GM11168 (cell line): ENCODE measurements around the gene RGL4.

Source experiments
- in situ Hi-C: fragments of 300-500 bp; cut with MboI; formaldehyde crosslinking; loops from one replicate; pipeline ENCODE4 v1.12.0; 2022; ENCODE audit warnings: low sequenced_read_pairs; ENCODE audit not compliant: unreplicated experiment

The RGL4 gene

DNA sequence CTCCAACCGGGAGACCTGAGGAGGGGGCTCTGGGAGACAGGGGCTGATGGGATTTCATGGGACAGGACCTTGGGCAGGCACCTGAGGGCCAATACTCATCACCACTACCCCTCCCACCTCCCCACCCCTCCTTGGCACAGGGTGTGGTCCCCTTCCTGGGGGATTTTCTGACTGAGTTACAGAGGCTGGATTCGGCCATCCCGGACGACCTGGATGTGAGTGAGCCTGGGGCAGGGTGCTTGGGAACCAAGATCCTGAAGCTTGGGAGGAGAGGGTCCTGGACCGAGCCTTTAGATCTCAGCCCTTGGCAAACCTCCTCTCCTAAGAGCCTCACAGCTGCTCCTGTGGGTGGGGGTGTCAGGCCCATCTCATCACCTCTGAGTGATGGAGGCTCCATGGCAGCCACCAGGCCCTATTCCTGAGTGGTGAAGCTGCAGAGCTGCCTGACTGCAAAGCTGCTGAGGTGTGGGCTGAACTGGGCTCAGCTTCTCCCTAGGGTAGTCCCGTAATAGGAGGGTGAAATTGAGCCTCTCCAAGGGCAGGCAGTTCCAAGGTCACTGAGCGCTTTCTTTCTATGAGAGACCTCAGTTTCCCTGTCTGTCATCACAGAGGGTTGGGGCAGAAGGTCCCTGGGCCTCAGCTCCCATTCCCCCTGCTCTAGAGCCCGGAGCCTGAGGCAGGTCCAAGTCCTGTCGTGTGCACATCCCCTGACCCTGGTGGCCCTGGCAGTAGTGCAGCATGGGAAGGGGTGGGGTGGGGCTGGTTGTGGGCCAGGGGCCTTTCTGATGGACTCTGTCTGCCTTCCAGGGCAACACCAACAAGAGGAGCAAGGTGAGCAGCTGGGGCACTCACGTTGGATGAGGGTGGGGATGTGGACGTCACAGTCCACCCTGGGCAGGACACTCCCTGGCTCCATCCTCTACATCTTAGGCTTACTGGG lies 6.5 kb downstream of the RGL4 start:
- in situ Hi-C loops = no loop called here

GRCh38 chr22:23698094-23698493 lies 7.3 kb downstream of the RGL4 start:
- in situ Hi-C loops = no loop called here

GRCh38 chr22:23698673-23699235 lies 7.9 kb downstream of the RGL4 start:
- in situ Hi-C loops = no loop called here

DNA sequence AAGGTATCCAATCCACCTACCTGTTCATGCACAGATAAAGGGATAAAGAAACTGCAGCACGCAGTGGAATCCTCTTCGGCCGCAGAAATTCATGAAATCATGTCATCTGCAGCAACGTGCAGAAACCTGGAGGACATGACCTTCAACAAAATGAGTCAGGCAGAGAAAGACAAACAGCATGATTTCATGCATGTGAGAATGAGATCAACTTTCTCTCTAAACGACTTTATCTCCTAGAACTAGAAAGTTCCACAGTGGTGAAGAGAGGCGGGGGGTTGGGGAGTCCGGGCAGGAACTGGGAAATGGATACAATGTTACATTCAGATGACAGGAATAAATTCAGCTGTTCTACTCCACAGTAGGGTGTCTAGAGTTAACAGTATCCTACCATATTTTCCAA lies 9.9 kb downstream of the RGL4 start:
- in situ Hi-C loops = no loop called here

DNA sequence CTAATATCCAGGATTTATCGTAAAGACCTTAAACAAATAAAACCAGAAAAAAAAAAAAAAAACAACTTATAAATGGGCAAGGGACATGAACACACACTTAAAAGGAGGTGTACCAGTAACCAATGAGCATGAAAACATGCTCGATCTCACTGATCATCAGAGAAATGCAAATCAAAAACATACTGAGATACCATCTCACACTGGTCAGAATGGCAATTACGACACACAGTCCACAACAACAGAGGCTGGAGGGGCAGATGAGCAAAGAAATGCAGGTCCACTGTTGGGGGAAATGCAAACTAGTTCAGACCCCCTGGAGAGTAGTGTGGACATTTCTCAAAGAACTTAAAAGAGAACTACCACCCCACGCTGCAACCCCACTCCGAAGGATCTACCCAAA lies 13.2 kb downstream of the RGL4 start:
- in situ Hi-C loops = no loop called here

- in situ Hi-C loops = no loop called here
Observed at GRCh38 chr22:23704829-23705228, 14.0 kb downstream of the RGL4 start.

- in situ Hi-C loops = no loop called here
Observed at GRCh38 chr22:23705358-23705757, 14.5 kb downstream of the RGL4 start.

- in situ Hi-C loops = no loop called here
Observed at GRCh38 chr22:23708270-23708669, 17.5 kb downstream of the RGL4 start.

- in situ Hi-C loops = no loop called here
Observed at GRCh38 chr22:23709107-23709506, 18.3 kb downstream of the RGL4 start.

- in situ Hi-C loops = no loop called here
Observed at GRCh38 chr22:23712256-23712655, 21.4 kb downstream of the RGL4 start.

- in situ Hi-C loops = no loop called here
Observed at GRCh38 chr22:23713696-23714595, 23.1 kb downstream of the RGL4 start.

DNA sequence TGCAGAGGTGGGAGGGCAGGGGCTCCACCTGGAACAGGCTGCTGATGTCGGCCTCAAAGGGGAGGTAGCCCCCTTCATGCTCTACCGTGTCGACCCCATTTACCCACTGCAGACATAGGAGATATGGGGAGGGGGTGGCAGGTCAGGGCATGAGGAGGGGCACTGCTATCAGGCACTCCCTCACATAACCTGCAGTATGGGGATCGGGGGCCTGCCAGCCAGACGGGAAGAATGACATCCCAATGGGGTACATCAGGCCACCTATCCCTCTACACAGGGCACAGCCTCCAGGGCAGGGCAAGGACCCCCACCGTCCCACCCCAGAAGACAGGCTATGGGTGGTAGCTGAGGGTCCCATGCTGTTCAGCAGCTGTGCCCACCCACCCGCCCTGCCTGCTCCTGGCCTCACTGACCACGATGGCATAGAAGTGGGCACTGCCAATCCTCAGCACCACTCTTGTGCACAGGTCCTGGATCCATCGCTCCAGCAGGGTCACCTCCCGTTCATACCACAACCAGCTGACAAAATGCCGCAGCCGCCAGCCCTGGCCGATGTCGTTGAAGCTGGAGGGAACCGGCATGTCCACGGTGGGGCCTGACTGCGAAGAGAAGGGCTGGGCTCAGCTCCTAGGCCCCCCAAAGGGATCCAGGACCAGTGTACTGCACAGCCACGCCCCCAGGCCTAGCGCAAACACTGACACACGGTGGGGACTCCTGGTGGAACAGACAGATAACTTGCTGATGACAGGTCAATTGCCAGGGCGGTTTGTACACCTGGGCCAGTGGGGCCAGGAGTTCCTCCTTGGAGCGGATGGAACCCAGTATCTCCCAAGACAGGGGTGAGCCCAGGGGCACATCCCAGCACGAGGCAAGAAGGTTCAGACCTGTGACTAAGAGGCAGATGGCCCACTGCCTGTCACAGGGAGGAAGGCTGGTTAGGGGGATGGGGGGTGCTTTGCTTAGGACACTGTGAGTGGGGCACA lies 24.1 kb downstream of the RGL4 start:
- in situ Hi-C loops = no loop called here

- in situ Hi-C loops = no loop called here
Observed at GRCh38 chr22:23715806-23716375, 25.1 kb downstream of the RGL4 start.

DNA sequence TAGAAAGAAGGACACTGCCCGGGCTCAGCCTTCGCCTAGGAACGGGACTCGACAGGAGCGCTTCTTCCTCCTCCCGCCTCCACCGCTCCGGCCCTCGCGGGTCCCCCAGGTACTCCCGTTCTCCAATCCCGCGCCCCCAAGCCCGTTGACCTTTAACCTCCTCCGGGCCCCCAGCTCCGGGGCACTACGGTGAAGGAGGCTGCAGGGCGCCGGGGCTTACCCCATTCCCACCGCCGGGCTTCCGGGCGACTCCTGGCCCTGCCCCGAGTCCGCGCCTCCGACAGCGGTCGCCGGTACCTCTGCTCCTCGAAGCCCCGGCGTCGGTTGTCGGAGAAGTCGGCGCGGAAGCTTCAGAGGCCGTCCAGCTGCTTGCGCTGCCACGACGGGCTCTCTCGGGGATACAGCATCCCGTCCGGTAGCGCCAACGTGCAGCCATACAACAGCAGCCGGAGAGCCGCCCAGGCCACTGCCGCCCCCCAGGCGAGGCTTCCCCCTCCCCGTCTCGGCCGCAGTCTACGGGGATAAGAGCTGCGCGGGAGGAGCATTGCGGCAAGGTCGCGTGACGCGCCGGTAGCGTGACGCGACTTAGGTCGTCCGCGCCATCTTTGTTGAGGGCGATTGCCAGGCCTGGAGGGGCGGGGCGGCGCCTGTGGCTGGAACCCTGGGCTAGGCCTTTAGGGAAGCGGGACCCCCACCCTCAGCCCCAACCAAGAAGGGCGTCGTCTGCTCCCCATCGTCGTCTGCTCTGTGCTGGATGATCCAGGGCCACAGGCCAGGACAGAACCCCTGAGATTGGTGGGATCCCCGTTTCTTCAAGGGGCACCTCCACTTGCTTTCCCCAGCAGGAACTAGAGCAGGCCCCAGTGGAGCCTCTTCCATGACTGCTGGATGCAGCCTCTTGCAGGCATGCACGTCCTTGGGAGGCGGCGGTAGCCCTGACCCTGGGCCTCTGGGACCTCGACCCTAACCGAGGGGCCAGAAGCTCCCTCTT lies 26.3 kb downstream of the RGL4 start:
- in situ Hi-C loops = no loop called here

DNA sequence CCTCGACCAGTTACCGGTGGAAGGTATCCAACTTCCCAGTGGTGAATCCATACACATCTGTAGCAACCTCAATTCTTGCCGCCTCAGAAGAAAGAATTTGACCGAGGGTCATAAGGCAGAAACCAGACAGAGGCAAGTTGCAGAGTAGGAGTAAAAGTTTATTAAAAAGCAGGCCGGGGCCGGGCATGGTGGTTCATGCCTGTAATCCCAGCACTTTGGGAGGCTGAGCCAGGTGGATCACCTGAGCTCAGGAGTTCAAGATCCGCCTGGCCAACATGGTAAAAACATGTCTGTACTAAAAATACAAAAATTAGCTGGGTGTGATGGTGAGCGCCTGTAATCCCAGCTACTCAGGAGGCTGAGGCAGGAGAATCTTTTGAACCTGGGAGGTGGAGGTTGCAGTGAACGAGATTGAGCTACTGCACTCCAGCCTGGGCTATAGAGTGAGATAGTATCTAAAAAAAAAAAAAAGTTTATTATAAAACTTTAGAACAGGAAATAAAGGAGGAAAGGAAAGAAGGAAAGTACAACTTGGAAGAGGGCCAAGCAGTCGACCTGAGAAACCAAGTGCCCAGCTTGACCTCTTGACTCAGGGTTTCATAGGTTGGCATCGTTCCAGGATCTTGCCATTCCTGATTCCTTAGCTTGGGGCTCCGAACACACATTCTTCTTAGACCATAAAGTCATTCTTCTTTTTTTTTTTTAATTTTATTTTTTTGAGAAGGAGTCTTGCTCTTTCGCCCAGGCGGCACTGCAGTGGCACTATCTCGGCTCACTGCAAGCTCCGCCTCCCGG lies 27.8 kb downstream of the RGL4 start:
- in situ Hi-C loops = no loop called here

DNA sequence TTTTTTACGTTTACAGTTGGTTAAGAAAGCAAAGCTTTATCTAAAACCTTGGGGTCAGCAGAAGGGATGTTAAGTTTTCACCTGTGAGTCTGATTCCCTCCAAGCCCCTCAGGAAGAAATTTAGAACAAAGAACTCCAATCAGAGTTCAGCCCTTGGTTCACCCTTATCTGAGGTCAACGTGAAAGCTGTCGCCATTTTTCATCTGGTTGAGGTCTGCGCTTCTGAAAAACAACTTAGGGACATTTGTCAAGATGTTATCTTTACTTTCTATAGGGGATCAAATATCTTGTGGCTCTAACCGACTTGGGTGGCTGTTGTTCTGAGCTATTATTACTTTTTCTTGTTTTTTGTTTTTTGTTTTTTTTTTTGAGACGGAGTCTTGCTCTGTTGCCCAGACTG lies 30.0 kb downstream of the RGL4 start:
- in situ Hi-C loops = no loop called here

DNA sequence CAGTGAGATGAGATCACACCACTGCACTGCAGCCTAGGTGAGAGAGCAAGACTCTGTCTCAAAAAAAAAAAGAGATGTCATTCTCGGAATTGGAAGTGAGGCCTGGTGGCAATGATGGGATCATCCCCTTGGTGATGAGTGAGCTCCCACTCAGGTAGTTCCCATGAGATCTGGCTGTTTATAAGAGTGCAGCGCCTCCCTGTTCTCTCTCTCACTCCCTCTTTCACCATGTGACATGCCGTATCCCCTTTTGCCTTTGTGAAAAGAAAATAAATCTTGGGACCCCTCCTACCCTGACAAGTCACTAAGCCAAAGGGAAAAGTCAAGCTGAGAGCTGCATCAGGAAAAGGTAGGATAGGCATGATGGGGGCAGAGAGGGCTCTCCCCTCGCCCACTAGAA lies 31.3 kb downstream of the RGL4 start:
- in situ Hi-C loops = no loop called here
